GM19043 (cell line): Measurements from ENCODE around the gene DES.

Source experiments
- ATAC-seq: cut with Tn5 transposase; IDR thresholded peaks from one replicate; pipeline ENCODE4 v1.9.1; 2021; ENCODE audit warnings: low read depth; ENCODE audit not compliant: unreplicated experiment

The DES gene

DNA sequence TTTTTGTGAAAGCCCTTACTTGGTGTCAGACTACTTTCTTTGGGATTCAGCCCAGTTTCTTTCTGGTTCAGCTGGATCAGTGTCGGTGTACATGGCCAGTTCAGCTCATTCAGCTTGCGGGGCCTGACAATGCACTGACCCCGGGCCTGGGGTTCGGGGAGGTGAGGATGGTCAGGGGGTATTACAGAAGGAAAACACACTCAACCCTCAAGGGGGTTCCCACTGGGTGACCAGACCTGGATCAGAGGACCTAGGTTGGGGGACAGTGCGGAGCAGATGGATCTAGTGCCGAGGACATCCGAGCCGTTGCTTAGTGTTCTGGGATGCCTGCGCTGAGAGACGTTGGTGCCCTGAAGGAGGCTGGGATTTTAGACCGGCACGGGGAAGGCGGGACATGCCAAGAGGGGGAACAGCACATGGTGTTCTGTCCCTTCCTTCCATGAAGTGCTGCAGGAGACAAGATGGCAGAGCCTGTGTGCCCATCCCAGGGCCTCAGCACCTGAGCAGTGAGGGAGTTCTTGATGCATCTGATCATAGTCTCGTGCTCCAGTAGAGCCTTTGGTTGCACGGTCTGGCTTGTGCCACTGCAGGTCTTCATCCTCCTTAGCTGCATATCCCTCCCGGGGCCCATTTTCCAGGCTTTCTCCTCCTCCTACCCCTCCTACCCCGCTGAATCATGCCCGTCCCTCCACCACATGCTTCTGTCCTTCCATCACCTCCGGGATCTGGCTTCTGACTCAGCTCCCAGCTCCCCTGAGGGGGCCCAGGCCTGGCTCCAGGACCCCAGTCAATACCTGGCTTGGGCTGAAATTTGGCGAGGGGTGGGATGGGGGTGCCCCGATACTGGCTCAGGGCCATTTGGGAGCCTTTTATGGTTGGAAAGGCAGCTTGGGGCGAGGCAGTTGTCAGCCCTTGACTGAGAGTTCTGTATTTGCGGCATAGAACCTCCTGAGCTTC is 34.5 kb downstream of the DES start:
- ATAC-seq = no peak

DNA sequence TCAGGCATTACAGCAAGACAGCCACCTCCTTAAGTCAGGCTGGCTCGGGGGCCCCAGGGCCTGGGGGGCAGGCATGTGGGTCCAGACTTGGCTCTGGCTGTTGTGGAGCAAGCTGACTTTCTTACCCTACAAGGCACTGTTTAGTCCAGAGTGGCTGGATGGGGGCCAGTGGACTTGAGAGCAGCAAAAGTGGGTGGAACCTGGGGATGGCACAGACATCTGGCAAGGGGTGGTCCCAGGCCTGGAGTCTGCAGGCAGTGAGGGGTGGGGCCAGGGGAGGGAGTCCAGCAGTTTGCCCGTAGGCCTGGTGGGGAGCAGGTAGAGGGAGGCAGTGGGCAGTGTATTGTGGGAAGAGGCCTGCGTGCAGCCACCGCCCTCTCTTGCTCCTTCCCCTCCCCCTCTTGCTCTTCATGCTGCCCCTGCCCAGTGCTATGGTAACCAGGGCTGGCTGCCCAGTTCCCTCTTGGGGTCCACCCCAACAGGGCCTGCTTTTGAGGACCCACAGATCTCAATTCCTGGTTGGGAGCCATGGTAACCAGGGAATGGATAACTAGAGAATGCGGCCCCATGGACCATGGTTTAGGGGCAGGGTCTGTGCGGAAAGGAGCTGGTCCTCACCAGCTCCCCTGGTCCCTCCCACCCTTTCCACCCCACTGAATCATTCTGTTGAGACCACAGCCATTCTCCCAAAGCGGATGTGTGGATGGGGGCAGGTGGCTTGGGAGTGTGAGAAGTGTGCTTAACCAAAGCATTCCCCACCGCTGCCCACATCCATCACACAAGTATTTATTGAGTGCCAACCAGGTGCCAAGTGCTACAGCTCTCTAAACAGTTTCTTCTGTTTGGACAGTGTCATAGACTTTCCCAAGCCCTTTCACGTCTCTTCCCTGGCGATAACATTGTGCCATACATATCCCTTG is 35.8 kb downstream of the DES start:
- no peak for ATAC-seq

DNA sequence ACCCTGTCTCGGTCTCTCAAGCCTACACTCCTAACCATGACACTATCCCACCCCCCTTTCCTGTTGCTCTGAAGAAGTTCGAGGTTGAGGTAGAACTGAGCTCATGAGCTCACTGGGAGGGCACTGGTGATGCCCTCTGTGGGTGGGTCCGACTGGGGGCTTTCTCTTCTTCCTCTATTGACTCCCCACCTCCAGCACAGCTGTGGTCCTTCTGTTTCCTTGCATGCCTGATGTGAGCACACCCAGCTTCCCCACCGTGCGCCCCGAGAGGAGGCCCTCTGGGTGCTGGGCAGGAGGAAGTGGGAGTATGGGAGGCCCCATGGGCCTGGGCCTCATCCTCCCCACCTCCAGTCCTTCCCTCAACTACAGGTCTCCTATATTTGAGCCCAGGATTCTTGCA is 37.4 kb downstream of the DES start:
- no peak for ATAC-seq

DNA sequence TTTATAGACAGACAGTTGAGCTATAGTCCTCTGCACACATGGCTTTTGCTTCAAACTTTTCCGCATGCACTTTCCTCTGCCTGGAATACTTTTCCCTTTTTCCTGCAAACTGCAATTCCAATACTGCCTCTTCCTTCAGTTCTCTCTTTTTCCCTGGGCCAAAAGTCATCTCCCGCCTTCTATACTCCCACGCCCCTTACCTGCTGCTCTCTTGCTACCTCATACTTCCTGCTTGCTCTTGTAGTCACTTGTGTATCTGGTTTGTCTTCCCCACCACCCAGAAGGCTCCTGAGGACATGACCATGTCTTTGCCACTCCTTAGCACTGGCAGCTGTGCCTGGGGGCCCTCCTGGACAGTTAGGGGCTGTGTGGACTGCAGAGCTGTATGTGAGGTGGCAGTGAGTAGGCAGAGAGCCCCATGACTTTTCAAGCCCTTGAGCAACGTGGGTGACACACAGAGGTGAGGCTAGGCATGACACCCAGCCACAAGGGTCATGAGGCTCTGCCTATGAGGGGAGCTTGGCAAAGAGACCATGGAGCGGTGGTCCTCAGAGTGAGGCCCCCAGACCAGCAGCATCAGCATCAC is 39.7 kb downstream of the DES start:
- ATAC-seq = no peak

DNA sequence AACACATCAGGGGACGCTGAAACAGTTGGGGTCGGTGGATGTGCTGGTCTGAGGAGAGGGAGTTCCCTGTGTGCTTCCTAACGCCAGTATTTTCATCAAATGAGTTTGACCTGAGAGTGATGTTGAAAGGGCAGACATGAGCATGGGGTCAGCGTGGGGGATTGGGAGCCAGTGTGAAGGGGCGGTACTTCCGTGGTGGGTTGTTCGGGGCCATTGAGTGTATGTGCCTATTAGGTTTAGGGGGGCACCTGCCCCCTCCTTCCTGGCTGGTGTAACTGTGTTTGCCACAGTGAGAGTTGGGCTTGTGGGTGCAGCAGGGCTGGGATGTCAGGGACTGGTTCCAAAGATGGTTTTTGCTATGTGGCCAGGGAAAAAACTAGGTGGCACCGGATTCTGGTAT is 40.8 kb downstream of the DES start:
- no peak for ATAC-seq

DNA sequence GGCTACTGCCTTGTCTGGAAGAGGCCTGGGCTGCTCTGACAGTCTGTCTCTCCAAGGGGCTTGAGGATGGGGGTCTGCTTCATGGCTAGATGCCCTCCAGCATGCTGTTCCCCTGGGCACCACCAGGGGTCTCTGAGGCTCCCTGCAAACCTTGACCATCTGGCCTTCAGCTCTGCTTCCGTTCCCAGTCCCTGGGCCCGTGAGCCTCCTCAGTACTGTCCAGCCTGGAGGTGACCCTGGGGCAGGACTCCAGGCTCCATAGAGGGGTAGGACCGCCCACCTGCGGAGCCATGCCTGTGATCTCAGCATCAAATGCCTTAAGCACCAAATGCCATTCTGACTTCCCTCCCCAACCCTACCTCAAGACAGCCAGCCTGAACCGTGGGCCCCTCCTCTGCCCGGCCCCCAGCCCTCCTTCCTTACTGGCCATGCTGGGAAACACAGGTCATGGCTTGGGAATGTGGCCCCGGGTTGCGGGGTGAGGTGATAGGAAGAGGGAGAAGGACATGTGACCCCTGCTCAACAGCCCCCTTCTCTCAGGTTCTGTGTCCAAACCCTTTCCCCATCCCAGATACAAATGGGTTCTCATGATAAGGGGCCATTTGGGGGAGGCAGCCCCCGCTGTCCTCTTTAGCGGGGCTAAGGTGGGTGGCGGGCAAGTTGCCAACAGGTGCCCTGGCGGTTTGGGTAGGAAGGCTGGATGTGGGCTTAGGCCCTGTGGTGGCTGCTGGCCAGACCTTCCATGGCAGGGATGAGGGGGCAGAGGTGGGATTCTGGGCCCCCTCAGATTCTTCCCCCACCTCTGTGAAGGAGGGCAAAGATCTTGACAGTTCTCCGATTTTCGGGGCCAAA is 41.5 kb downstream of the DES start:
- ATAC-seq = peak; percentile 84

DNA sequence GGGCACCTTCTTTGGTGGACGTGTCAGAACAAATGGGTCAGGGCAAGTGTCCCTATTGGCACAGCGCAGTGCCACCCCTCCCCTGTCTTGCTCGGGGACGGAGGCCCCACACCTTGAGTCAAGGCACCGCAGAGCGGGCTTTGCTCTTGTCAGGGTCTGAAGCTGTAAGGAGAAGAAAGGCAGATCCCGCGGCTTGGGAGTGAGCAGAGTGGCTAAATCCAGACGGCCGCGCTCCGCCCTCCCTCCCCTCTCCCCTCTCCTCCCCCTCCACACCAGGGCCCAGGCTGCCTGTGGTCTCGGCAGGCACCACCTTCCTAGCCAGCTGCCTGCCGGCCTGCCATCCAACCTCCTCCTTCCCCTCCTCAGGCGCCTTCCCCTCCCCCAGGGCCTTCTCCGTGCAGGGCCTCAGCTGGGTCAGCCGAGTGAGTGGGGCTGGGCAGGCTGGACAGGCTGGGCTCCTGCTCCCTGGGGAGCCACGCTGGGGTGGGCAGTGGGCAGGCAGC is 42.3 kb downstream of the DES start:
- no peak for ATAC-seq

DNA sequence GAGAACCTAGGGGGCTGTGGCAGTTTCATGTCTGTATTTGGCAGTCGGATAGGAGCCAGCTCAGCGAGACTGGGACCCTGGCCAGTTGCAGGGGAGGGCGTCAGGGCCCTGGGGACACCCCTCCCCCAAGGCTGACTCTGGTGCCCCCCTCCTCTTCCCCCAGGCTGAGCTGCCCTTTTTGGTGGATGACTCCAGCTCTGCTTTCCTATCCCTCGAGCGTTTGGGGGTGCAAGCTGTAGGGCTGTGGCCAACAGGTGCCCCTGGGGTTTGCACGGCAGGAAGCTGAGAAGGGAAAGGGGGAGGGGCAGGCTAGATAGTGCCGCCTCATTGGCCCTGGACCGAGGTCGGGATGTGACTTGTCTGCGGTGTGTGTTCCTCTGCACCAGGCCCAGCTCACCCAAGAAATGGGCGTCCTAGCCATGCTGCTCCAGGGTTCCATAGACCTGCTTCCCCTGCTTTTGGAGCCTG is 42.9 kb downstream of the DES start:
- no peak for ATAC-seq

DNA sequence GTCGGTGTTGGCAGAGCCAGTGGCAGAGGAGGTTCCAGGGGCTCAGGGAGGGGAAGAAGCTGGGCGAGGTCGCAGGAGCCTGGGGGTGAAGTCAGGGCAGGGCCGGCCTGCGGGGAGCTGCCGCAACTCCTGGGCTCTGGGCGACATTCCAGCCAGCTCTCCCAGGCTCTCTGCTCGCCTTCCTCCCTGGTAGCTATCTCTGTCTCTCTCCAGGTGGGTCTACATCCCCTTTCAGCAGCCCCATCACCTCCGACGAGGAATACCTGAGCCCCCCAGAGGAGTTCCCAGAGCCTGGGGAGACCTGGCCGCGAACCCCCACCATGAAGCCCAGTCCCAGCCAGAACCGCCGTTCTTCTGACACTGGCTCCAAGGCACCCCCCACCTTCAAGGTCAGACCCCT is 43.5 kb downstream of the DES start:
- ATAC-seq = no peak

DNA sequence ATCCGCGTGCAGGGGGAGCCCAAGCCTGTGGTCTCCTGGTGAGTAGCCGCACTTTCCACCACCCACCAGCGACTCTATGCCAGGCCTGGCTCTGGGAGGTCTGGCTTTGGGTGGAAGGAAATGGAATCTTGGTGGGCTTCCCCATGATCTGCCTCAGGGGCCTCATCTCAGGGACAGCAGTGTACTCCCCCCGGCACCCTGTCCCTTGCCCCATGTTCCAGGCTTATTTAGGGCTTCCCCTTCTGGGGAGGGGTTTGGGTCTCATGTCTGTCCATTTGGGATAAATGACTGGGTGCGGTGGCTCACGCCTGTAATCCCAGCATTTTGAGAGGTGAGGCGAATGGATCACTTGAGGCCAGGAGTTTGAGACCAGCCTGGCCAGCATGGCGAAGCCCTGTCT is 44.2 kb downstream of the DES start:
- ATAC-seq = no peak

DNA sequence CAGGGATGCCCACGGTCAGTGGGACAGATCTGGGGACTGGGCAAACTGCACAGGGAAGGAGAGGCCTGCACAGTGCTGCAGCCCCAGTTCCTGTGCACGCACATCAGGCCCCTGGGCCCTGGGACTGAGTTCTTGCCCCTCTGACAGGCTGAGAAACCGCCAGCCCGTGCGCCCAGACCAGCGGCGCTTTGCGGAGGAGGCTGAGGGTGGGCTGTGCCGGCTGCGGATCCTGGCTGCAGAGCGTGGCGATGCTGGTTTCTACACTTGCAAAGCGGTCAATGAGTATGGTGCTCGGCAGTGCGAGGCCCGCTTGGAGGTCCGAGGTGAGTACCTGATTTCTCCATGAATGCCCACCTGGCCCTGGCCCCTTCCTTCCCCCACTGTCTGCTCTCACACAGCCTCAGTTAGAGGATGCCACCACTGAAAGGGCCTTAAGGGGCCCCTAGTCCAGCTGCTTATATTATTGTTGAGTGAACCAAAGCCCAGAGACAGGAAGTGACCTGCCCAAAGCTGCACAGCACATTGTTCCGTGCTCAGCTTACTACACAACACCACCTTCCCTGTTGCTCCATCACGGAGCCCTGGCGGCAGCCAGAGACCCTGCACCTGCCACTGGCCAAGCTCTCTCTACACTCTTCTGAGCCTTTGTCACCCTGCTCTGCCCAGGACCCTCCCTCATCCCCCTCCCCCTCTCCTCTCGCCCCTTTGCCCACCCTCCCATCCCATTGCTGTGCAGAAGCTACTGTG is 46.3 kb downstream of the DES start:
- no peak for ATAC-seq

DNA sequence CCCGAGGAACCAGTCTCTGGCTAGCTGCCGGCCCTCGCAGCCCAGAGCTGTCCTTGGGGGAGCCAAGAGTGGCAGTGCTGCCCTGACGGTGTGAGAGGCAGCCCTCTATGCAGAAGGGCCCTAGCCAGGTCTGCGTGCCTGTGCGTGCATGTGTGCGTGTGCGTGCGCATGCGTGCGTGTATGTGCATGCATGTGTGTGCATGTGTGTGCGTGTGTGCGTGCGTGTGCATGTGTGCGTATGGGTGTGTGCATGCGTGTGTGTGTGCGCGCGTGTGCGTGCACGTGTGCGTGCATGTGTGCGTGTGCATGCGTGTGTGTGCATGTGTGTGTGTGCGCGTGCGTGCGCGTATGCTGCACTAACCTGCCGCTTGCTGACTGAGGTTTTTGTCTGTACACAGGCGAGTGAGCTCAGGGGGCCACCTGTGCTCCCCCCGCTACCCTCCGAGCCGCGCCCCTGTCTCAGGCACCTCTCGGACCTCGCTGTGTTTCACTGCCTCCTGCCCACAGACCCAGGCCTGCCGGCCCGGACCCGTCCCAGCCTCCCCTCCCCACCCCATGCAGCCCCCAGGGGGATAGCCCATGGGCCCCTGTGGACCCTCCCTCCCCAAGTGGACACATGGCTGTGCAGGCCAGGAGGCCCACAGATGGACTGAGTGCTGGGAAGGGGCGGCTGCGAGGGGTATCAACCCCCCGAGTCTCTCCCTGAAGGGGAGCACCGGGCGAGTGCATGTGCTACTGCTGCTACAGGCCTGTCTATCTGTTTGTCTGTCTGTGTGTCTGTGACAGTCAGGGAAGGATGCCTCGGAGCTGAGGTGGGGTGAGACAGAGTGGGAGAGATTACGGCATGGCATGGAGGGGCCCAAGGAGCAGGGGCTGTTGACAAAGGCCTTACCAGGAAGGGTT is 47.7 kb downstream of the DES start:
- ATAC-seq = no peak

DNA sequence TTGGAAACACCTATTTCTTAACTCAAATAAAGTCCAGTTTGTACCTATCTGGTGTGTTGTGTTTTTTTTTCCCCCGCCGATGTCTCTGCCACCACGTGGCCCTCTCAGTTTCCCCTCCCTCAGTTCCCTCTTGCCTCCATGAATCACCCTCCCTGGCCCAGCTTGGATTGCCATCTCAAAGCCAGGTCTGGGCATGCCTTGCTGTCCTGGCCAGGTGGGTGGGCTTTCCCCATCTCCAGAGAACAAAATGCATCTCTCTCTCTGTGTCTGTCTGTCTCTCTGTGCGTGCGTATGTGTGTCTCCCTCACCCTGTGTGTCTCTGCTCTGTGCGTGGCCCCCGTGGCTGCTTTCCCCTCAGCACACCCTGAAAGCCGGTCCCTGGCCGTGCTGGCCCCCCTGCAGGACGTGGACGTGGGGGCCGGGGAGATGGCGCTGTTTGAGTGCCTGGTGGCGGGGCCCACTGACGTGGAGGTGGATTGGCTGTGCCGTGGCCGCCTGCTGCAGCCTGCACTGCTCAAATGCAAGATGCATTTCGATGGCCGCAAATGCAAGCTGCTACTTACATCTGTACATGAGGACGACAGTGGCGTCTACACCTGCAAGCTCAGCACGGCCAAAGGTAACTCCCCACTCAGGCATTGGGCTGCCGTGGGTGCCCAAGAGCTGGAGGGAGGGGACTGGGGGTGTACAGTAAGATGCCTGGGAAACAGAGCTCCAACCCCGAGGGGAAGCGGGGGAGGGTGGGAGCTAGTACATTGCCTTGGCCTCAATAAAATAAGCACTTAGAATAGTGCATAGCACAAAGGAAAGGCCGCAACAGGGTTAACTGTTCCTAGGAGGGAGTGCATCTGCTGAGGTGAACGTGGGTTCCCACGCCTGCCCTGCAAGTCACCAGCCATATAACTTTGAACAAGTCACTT is 48.9 kb downstream of the DES start:
- no peak for ATAC-seq

DNA sequence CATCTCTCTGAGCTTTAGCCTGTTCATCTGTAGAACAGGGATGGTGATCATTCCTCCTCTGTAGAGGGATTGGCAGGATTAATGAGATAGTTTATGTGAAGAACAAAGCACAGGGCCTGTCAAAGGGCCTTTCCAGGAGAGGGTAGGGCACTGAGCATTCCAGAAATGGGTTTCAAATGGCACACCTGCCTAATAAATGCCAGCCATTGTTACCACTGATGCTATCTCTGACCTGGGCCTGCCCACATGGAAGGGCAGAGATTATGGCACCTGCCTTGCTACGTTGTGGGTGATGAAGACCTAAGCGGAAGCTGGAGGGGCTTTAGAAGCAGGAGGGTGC is 49.5 kb downstream of the DES start:
- no peak for ATAC-seq

DNA sequence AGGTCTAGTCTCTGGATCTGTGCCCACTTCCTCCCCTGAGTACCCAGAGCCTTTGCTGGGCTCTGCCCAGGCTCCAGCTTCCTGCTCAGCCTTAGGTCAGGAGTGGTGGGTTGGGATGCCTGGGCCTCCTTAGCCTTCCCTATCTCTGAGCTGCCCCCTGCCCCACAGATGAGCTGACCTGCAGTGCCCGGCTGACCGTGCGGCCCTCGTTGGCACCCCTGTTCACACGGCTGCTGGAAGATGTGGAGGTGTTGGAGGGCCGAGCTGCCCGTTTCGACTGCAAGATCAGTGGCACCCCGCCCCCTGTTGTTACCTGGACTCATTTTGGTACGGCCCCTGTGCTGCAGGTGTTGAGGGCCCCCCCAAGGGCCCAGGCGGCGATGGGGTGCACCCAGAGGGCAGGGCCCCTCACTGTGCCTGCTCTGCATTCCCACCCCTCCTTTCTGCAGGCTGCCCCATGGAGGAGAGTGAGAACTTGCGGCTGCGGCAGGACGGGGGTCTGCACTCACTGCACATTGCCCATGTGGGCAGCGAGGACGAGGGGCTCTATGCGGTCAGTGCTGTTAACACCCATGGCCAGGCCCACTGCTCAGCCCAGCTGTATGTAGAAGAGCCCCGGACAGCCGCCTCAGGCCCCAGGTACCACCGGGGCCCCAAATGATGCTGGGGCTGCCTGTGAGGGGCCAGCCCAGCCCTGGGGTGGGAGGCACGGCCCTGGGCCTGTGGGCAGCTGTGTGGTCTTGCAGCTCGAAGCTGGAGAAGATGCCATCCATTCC is 50.4 kb downstream of the DES start:
- no peak for ATAC-seq

DNA sequence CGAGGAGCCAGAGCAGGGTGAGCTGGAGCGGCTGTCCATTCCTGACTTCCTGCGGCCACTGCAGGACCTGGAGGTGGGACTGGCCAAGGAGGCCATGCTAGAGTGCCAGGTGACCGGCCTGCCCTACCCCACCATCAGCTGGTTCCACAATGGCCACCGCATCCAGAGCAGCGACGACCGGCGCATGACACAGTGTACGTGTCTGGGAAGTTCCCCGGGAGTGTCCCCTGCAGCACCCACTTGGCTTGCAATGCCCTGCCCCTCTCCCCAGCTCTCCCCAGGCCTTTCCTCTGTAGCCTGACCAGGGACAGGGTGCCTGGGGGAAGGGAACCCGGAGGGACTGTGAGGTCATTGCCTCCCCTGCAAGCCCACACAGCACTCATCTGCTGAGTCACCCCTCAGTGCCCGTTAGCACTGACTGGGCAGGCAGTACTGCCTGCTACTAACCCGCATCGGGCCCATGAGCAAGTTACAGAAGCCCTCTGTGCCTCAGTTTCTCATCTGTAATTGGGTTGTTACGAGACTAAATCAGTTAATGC is 51.1 kb downstream of the DES start:
- no peak for ATAC-seq
